NCI-H524 (cell line): ENCODE results near the gene PNPLA1.

Source experiments
- DNase-seq, 2 experiments: peaks; one replicate each; lab custom pipeline; 2025; lab: John Stamatoyannopoulos, UW

Gene PNPLA1

DNA sequence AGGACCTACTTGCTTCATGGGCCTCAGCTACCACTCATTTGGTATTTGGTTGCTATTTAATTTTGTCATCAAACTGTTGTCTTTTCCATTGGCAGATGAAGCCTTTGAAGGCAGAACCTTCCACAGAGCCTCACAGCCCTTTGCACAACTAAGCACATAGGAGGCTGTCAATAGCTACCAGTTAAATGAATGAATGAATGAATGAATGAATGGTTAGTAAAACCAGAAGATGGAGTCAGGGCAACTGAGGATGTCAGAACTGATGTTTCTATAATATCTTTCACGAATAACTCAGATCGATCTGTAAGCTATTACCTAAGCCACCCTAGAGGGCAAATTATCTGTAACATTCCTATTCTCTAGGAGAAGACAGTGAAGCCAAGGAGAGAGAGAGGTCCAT, 47.8 kb downstream of the PNPLA1 start:
- DNase-seq, result no peak

DNA sequence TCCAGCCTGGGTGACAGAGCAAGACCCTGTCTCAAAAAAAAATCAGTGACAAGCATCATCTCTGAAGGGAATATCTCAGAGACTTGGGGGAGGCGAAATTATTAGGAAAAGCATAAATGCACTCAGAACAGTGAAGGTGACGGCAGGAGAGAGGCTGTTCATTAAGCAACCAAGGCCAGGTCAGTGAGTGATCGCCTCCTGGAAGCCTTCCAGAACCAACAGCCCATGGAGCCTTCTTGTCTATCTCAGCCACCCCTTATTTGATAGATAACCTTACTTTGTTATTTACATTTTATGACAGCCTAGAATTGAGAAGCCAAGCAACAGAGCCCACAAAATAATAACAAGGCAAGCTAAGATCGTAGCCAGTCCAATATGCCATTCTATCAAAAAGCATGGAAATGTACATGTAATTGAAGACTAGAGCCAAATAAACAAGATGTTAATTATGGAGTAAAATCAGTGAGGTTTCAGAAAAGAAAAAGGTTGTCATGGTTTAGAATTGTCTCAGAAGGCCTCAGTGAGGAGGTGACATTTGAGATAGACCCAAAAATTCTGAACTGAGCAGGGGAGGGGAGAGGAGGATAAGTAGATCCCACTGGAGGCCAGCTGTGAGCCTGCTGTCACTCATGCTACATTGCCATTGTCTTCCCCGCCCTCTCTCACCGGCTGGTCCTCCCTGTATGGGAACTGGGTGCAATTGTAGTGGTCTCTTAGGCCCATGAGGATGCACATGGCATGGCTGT, 49.0 kb downstream of the PNPLA1 start:
- DNase-seq, result no peak

DNA sequence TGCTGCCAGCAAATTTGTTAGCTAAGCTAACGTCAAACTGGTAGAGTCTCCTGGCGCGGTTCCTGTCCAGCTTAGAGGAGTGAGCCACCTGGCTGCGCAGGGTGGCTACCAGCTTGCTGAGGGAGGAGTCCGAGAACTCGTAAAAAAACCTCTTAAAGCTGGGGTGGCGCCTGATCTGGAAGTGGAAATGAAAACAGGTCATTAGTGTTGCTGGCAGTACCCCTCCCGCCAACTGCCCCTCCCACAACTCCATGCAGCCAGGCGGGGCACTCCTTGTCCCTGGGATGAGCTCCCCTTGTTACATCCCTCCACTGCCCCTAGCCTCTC, 49.5 kb downstream of the PNPLA1 start:
- peak; percentile 90 to 94 for DNase-seq

DNA sequence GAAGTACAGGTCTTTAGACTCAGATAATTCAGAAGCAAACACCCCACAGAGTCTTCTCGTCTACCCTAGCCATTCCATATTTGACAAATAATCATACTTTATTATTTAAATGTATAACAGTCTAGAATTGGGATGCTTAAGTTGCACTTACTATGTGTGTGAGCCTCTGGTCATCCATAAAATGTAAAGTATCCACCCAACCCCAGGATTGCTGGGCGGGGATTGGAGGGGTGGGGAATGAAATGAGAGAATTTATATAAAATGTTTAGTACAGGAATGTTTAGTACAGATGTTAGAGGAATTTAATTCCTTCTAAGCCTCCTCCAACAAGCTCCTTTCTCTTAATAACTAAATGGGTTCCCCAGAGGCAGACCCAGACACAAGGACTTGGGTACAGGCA, 50.0 kb downstream of the PNPLA1 start:
- DNase-seq, result peak in 1 of 2 experiments; percentile 21

DNA sequence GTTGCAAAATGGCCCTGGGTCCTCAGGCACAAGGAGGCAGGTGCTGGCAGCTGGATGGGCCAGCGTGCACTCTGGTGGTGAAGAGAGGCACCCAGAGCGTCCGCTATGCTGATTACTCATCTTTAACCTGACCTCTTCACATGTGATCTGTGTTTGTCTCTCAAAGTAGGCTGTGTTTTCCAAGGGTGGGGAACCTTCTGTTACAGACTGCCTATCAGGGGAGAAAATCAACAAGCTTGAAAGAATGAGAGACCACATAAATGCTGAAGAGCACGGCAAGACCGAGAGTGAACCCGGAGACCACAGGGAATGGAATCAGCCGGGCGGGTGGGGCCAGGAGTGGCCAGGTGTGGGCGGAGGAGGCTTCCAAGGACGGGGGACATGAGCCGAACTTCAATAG, 50.6 kb downstream of the PNPLA1 start:
- DNase-seq, result peak in 1 of 2 experiments; percentile 14

DNA sequence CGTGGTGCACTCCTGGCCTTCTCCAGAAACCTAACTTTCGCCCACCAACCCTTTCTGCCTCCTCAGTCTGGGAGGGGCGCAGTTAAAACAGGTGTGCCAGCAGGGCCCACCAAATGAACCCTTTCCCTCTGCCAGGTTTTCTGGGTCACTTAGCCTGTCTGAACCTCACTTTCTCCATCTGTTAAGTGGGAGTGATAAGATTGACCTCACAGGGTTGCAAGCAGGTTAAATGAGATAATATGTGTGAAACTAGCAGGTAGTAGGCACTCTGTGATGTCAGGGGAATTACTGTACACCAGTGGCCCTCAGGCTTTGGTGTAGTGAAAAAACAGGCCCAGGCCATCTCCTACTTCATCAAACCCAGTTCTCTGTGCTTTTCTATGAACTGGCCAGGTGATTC, 52.7 kb downstream of the PNPLA1 start:
- no peak for DNase-seq

DNA sequence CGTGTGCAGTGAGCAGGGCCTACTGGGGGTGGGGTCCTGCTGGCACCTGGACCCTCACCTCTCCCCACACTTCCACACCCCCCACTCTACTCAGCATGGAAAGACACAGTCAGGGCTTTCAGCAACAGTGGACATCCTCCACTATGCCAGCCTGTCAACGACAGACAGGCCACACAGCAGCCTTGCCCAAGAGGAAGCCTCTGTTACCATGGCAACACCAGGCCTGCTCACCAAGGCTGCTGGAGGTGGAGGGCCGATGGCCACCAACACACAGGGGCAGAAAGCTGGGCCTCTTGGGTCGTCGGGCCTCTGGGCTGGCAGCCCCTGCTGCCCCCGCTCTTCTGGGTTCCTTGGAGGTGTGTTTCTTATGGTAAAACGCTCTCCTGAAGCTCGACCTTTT, 53.2 kb downstream of the PNPLA1 start:
- DNase-seq, result peak; percentile 40 to 66

DNA sequence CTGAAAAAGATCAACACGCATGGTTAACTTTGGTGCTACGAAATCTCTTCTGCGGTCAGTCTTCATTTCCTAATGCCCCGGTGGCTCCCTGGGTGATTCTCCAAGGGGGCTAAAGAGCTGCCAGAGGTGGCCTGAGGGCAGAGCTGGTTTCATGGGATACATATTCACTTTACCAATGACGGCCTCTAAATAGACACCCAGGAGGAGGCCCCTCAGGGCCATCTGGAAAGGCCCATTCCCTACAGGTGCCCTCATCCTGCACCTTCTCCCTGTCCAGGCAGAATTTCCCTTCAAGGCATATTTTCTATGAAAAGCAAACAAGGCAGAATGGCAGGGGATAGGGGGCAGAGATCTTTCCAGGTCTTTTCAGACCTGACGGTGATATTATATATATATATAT, 54.3 kb downstream of the PNPLA1 start:
- DNase-seq, result no peak

DNA sequence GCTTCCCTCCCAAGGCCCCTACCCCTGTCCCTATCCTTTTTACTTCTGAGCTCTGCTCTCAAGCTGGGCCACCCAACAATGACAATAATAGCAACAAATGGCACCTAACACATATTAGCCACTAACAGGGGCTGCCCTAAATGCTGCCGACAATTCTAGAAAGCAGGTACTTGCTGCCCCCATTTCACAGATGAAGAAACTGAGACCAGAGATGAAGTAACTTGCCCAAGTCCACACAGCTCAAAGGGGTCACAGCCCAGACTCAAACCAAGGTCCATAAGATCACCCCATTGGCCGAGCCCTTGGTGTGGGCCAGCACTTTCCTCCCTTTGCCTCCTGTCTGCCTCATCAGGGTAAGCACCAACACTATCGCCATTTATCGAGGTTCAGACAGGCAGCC, 54.9 kb downstream of the PNPLA1 start:
- DNase-seq, result no peak

DNA sequence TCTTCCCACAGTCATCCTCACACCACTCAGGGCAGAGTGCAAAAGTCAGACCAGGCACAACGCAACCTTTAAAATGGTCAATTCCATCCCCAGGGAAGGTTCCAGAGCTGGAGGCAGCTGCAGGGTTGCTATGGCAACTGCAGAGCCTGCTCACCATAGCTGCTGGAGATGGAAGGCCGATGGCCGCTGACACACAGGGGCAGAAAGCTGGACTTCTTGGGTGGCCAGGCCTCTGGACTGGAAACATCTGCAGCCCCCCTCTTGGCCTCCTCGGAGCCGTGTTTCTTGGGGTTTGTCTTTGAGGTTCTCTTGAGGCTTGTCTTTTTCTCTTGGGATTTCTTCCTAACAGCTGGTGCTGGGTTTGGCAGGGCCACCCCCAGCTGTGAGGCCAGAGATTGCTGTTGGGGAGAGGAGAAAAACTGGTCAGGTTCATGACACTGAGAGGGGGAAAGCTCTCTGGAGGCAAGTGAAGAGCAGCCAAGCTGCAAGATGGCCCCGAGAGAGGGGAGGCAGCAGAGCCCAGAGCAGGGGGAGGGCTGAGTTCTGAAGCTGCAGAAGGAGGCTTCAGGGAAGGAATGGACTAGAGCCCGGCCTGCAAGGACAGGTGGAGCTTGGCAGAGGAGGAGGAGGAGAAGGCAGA, 56.6 kb downstream of the PNPLA1 start:
- peak; percentile 45 to 63 for DNase-seq

DNA sequence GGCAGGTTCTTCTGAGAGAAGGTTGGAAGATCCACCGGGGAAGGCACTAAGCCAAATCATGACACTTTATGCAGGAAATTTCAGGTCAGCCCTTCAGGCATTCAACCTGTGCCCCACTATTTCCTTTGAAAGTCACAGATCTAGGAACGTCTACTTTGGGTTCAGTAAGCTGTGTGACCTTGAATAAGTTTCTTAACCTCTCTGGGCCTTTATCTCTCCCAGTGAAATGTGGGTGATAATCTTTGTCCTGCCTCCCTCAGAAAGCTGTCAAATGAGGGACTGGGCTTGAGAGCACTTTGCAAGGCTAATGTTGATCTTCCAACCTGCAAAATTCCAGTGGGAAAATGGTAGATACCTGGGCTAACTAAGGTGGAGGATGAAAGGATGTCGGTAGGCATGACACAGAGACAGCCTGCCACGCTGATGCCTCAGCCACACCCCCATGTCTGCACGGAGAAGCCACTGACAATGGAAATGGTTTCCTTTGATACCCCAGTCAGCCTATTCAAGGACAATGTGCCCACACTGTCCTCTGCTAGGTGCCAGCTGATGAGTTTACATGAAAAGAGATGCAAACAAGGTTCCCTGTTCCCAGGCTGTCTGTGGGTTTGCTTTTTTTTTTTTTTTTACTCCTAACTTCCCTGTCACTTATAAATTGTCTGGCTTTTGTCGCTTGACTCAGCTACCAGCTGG, 57.5 kb downstream of the PNPLA1 start:
- no peak for DNase-seq

DNA sequence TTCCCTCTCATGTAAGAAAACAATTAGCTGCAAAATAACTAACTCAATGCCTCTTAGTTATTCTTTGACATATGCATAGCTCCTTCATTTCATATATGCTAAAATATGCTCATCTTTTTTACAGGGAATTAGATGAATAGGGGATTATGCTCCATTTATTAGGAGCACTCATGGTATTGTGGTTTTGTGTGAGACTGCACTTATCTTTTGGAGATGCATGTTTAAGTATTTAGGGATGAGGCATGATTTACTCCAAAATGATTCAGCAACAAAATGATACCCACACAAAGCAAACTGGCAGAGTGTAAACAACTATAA, 58.0 kb downstream of the PNPLA1 start:
- DNase-seq, result peak; percentile 15 to 66

DNA sequence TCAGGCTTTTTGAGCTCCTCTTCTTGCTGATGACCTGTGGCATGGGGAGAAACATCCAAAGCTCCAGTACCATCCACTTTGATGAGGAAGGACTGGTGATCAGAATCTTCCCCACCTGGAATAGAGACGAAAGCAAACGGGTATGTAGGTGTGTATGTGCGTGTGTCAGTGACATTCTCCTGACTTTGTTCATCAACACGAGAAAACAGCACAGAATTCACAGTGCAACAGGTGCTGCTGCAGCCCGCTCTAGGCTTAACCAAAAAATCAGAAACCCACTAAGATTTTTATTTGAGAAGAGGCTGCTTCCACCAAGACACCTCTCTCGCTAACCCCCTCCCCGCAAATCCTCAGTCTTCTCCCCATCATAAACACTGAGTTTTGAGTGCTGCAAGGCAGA, 58.7 kb downstream of the PNPLA1 start:
- DNase-seq, result no peak

DNA sequence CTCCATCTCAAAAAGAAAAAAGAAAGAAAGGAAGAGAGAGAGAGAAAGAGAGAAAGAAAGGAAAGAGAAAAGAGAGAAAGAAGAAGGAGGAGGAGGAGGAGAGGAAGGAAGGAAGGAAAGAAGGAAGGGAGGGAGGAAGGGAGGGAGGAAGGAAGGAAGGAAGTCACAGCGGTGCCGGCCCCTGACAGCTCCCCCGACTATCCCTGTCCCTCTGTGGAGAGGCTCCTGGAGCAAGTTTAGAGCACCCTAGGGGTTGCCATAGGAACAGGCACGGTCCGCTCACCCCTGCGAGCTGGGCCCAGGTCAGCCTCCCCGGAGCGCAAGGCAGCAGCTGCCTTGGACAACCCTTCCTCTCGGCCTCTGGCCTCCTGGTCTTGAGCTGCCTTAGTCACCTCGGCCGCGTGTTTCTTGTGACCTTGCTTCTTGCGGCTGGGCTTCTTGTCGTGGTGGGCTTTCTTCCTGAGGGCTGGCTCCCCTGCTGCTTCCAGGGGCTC, 60.0 kb downstream of the PNPLA1 start:
- DNase-seq, result peak; percentile 24 to 41

DNA sequence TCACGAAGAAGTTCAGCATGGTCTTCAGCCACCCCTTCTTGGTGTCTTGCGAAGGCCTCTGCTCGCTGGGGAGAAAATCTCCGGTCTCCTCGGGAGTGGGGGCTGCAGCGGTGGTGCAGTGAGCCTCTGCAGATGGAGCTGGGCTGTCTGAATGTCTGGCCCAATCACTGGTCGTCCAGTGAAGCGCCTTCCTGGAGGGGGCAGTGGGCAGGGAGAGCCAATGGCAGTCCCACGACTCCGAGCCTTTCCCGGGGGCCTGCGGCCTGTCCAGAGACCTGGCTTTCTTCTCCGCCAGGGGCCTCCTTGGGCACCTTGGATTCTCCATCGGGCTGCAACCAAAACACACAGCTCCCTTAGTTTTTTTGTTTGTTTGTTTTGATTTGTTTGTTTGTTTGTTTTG, 60.5 kb downstream of the PNPLA1 start:
- DNase-seq, result no peak

DNA sequence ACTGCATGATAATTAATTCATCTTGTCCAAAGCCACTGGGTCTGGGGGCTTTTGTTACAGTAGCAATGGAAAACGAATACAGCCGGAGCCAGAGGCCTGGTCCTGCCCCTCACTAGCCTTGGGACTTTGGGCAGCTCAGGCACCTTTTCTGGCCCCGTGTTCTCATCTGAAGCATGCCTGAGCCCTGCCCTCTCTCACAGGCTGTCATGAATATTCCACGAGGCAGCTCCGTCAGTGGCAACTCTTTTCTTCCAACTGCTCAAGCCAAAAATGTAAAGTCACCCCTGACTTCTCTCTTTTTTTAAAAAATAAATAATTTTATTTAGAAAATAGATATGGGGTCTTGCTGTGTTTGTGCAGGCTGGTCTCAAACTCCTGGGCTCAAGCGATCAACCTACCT, 61.5 kb downstream of the PNPLA1 start:
- no peak for DNase-seq

DNA sequence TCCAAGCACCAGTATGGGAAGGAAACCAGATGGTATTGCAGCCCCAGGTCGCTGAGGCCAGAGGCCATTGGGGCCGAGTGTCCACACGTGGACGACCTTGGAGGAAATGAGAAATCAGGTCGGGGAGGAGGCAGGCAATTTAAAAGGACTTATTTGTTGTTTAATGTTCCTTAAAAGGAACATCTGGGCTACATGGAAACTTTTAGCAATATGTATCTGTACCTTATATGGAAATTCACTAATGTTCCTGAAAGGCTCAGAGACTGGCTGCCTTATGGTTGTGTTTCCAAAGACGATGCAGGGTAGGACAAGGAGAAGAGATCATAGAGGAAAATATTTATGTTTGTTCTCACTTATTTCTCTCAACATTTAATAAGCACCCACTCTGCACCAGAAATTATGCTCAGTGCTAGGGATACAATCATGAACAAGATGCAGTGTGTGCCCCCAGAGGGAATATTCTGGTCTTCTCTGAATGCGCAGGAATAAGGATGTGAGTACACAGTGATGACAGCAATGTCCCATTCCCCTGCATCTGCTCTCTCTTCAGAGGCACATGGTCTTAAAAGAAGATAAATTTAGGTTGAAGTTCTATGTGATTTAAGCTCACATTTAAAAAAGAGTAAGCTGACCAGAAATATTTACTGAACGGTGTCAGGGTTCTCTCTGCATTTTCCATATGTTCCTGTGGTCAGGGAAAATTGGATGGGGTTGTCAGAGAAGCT, 63.5 kb downstream of the PNPLA1 start:
- DNase-seq, result no peak

DNA sequence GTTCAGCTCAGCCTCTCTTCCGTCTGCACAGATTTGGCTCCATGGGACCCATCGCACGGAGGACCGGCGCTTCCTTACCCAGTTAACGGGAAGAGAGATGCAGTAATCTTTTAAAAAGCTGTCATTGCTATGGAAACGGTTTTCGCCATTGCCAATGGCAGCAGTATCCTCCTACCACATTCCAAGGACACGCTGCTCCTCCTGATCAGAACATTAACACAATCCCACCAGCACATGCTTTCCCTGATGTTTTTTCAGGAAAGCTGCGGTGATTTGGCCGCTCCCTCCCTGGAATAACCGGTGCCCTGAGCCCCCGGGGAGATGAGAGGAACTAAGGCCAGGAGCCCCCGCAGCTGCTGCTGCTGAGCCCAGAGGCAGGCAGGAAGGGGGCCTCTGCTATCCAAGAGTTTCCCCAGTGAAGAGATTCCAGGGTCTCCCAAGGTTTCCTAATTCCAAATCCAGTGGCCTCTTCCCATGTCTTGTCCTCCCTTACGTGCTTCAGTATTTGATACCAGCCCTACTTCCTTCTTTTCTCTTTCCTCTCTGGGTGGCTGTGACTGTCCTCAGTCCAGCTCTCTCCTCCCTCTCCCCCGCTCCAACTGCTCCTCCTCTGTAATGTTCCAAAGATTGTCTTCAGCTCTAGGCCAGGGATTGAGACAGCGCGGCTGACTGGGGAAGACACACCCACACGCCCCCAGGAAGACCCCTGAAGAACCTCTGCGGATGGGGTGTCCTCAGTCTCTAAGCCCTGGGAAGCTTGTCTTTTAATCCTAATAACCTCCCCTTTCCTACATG, 64.3 kb downstream of the PNPLA1 start:
- DNase-seq, result peak; percentile 9 to 25

DNA sequence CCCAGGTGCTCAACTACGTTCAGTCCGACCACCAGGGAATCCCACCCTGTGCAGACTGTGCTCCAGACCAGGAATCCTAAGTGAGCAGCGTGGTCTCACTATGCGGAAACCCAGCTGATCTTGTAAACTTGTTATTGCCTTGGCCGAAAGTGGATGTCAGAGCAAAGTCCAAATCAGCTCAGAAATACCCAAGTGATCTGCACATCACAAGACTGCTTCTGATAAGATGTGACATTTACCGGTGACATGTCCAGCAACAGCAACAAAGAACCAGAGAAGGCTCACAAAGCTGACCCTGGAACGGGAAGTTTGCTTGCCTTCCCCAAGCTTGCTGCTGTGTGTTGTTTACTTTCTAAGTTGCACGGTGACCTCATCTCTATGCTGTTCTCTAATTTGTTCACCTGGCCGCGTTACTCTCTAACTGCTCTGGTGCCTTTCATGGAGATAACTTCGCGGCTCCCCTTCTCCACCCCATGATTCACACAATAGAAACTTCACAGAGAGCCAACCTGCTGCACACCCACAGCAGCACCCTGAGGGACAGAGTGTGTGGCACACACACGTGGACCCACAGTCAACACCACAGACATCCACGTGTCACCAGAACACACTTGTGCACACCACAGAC, 65.1 kb downstream of the PNPLA1 start:
- no peak for DNase-seq

DNA sequence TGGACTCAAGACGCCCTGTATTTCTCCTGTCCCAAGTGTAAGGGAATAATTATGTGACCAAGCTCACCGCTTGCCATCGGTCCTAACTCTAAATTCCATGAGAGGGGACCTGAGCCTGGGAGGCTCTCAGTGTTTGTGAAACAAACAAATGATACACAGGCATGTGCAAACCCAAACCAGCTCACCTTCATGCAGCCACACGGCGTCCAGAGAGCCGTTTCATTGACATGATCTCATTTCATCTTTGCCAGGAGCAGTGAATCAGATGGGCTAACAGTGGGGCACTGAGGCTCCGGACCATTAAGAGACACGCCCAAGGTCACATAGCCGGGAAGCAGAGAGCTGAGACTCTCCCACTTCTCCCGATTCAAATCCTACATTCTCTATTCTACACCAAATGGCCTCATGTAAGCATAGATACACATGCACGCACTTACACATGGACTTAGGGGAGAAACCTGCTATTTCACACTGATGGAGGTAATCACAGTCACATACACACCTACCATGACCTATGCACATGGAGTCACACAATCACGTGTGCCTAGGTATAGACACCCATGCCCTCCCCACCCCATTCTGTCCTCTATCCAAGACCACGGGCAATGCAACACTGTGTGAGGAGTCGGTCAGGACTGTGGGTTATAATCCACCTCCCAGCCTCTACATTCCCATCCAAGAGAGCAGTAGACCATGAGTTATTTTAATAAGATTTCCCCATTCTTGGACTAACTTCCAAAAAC, 65.8 kb downstream of the PNPLA1 start:
- no peak for DNase-seq
